GM13976 (cell line): Measurements from ENCODE around the gene FIG4.
"Not testable (repeated sequence)": the region's sequence is repeated elsewhere in the genome, so short reads cannot be mapped to it uniquely, and the experiment has no call there.

Experiments used
- DNase-seq: peaks from one replicate; pipeline ENCODE4 v3.0.0; 2012; ENCODE audit warnings: low spot score
- CTCF ChIP-seq: IDR thresholded peaks from 2 replicates; pipeline ENCODE4 v1.5.1; 2012; ENCODE audit warnings: borderline replicate concordance, mild to moderate bottlenecking; ENCODE audit not compliant: insufficient read depth; ENCODE audit errors: extremely low read depth, missing control alignments, control extremely low read depth
- in situ Hi-C: fragments of 300-500 bp; cut with MboI; formaldehyde crosslinking; loops from one replicate; pipeline ENCODE4 v1.12.0; 2022; ENCODE audit warnings: low sequenced_read_pairs, mixed read lengths, inconsistent platforms; ENCODE audit not compliant: unreplicated experiment

The FIG4 gene

GRCh38 chr6:109816452-109817374 is 125.6 kb downstream of the FIG4 start:
- TF ChIP-seq CTCF: no peak
- DNase-seq: no peak
- in situ Hi-C loops: no loop called here

DNA sequence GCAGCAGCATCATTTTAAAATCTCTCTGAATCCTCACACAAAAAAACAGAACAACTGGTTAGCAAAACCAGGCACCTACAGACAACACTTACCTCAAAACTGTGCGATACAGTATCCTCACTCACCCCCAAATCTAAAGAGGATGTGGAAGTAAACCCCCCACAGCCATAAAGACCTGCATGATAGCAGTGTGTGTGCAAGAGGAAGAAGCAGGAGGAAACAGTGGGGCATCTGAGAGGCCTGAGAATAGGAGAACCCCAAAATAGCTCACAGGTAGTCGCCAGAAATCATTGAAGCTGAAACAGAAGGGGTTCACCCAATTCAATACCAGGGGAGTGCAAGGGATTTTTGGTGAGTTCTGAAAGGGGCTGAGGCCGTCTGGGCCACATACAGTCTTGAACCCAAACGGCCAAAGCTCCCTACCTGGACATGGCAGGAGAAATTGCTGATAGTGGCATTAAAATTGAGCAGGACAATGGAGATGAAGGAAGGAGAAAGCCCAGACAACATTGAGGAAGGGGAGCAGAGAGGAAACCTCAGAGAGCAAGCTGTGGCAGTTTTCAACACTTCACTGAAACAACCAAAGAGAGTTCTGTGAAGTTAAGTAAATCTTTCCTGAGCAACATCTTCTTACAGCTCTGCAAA is 129.7 kb downstream of the FIG4 start:
- TF ChIP-seq CTCF: no peak
- DNase-seq: peak; percentile 32
- in situ Hi-C loops: no loop called here

- in situ Hi-C loops: no loop called here
- no peak for TF ChIP-seq CTCF
- no peak for DNase-seq
Observed at GRCh38 chr6:109821428-109821827, 130.3 kb downstream of the FIG4 start.

DNA sequence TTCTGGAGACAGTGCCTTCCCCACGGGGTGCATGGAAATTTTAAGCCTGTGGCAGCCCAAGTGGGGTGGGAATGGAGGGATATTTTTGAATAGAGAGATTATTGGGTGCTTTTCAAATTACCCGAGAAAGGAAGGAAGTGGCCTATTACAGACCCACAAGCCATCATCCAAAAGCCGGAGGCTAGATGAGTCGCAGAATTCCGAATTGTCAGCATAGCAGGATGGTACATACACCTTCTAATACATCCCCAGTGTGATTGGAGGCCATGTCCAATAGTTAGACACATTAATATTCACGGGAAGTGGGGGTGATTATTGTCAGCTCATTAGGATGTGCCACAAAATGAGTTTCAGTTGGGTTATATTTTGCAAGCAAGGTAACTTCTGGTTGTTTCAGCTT is 133.0 kb downstream of the FIG4 start:
- in situ Hi-C loops: no loop called here
- DNase-seq: no peak
- TF ChIP-seq CTCF: no peak

- no peak for TF ChIP-seq CTCF
- in situ Hi-C loops: no loop called here
- no peak for DNase-seq
Observed at GRCh38 chr6:109826551-109826950, 135.5 kb downstream of the FIG4 start.

- in situ Hi-C loops, DNase-seq: not testable (repeated sequence)
Observed at GRCh38 chr6:109831352-109831751, 140.3 kb downstream of the FIG4 start.

DNA sequence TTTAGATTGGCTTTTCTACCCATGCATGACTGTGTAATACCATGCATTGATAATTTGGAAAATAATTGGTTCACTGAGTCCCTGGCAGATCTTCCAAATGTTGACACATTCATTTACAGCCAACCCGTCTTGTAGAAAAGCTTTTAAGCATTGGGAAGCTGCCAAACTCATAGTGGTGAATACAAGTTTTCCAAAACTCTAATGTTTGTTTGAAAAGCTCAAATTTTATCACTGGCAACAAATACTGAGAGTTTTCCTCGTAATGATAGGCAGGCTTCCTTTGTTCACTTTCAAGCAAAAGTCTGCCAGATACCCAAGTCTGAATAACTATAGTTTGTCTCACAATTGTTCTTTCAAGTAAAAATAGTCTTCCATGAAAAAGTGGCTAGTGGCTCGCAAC is 143.0 kb downstream of the FIG4 start:
- TF ChIP-seq CTCF: no peak
- in situ Hi-C loops: no loop called here
- DNase-seq: no peak
